Lower leg skin (tissue), 3 donors: ENCODE data around the gene TENM4.

Experiments
- CTCF ChIP-seq, 3 donors: fragments of 450-650 bp; IDR thresholded peaks; one replicate each; pipeline ENCODE4 v1.5.1; 2016; ENCODE audit warnings: antibody characterized with exemption in 3 of 3, mild to moderate bottlenecking in 3 of 3, moderate library complexity in 2 of 3
- POLR2A ChIP-seq, 2 donors: fragments of 450-650 bp; IDR thresholded peaks; one replicate each; pipeline ENCODE4 v1.6.1; 2016 to 2017; ENCODE audit warnings: antibody characterized with exemption in 2 of 2, mild to moderate bottlenecking in 1 of 2, moderate library complexity in 1 of 2

GRCh38 chr11:79362206-79362757, 78.5 kb downstream of the TENM4 start:
- no peak for TF ChIP-seq CTCF (IDR thresholded peaks at IDR 0.05)
- no peak for TF ChIP-seq POLR2A (IDR thresholded peaks at IDR 0.05)
